Mesenchymal stem cell (in vitro differentiated cells and primary cell): Measurements from ENCODE around the gene CCDC124. TPM values are rescaled to one million over a fixed set of nuclear protein-coding genes. Genes with fewer than 3 reads are reported as not detected.
A peak's percentile ranks its signal among the peaks of the same experiment; 100 is the strongest.

Experiments
- DNase-seq: peaks from one replicate; pipeline ENCODE4 v3.0.0-alpha.2; 2013
- H2AFZ ChIP-seq: one replicate; pipeline ENCODE4 v1.6.1; 2013; ENCODE audit warnings: low read depth, mild to moderate bottlenecking, control low read depth, inconsistent platforms, low read length, moderate library complexity
- H2AK5ac ChIP-seq: 2 replicates; pipeline ENCODE4 v1.6.1; 2013; ENCODE audit warnings: low read length, moderate library complexity, mild to moderate bottlenecking, inconsistent platforms; ENCODE audit not compliant: severe bottlenecking
- H2BK120ac ChIP-seq: one replicate; pipeline ENCODE4 v1.6.1; 2013; ENCODE audit warnings: low read depth, mild to moderate bottlenecking, inconsistent platforms, low read length, moderate library complexity
- H2BK12ac ChIP-seq, 2 experiments: one replicate each; pipeline ENCODE4 v1.6.1; 2013; ENCODE audit warnings: inconsistent platforms in 2 of 2, low read length in 2 of 2, mild to moderate bottlenecking in 2 of 2, moderate library complexity in 2 of 2, control low read depth in 1 of 2
- H2BK15ac ChIP-seq: one replicate; pipeline ENCODE4 v1.6.1; 2013; ENCODE audit warnings: mild to moderate bottlenecking, low read depth, inconsistent platforms; ENCODE audit not compliant: poor library complexity, severe bottlenecking
- H2BK5ac ChIP-seq: 2 replicates; pipeline ENCODE4 v1.6.1; 2013; ENCODE audit warnings: low read depth, mild to moderate bottlenecking, low read length, control low read depth, inconsistent platforms; ENCODE audit not compliant: poor library complexity, severe bottlenecking
- H3K14ac ChIP-seq, 2 experiments: one replicate each; pipeline ENCODE4 v1.6.1; 2013; ENCODE audit warnings: inconsistent platforms in 2 of 2, low read length in 2 of 2, control low read depth in 1 of 2, mild to moderate bottlenecking in 1 of 2, moderate library complexity in 1 of 2
- H3K18ac ChIP-seq, 2 experiments: one replicate each; pipeline ENCODE4 v1.6.1; 2013; ENCODE audit warnings: inconsistent platforms in 2 of 2, low read length in 2 of 2, control low read depth in 1 of 2, low read depth in 1 of 2, mild to moderate bottlenecking in 1 of 2
- H3K23ac ChIP-seq, 2 experiments: one replicate each; pipeline ENCODE4 v1.6.1; 2013; ENCODE audit warnings: inconsistent platforms in 2 of 2, low read length in 2 of 2, mild to moderate bottlenecking in 2 of 2, moderate library complexity in 2 of 2, control low read depth in 1 of 2
- H3K27ac ChIP-seq: 2 replicates; pipeline ENCODE4 v1.5.1; 2013; ENCODE audit warnings: mild to moderate bottlenecking, moderate library complexity, low read length, control low read depth, inconsistent platforms; ENCODE audit not compliant: poor library complexity, severe bottlenecking
- H3K27me3 ChIP-seq, 2 experiments: 2 replicates each; pipeline versions ENCODE4 v1.6.1 to v1.7.0; 2013; ENCODE audit warnings: low read length in 2 of 2, mild to moderate bottlenecking in 2 of 2, moderate library complexity in 2 of 2, control low read depth in 1 of 2, inconsistent platforms in 1 of 2; ENCODE audit not compliant: control insufficient read depth in 1 of 2, insufficient read depth in 1 of 2
- H3K36me3 ChIP-seq, 2 experiments: 2 replicates each; pipeline versions ENCODE4 v1.6.1 to v1.7.0; 2013; ENCODE audit warnings: low read length in 2 of 2, control low read depth in 1 of 2, inconsistent platforms in 1 of 2, low read depth in 1 of 2, mild to moderate bottlenecking in 1 of 2; ENCODE audit not compliant: insufficient read depth in 2 of 2, control insufficient read depth in 1 of 2
- H3K4ac ChIP-seq, 2 experiments: one replicate each; pipeline ENCODE4 v1.6.1; 2013; ENCODE audit warnings: inconsistent platforms in 2 of 2, low read length in 2 of 2, mild to moderate bottlenecking in 2 of 2, moderate library complexity in 2 of 2, control low read depth in 1 of 2, low read depth in 1 of 2
- H3K4me1 ChIP-seq: 2 replicates; pipeline ENCODE4 v1.6.1; 2013; ENCODE audit warnings: low read depth, low read length, control low read depth; ENCODE audit not compliant: control insufficient read depth, insufficient read depth
- H3K4me2 ChIP-seq: 2 replicates; pipeline ENCODE4 v1.6.1; 2013; ENCODE audit warnings: low read length, mild to moderate bottlenecking, inconsistent platforms; ENCODE audit not compliant: poor library complexity, severe bottlenecking
- H3K4me3 ChIP-seq, 2 experiments: 2 replicates each; pipeline versions ENCODE4 v1.5.1 to v1.7.0; 2013; ENCODE audit warnings: low read length in 2 of 2, mild to moderate bottlenecking in 2 of 2, control low read depth in 1 of 2, low read depth in 1 of 2; ENCODE audit not compliant: insufficient read depth in 1 of 2
- H3K79me1 ChIP-seq: replicated peaks from 2 replicates; pipeline ENCODE4 v1.6.1; 2013; ENCODE audit warnings: mild to moderate bottlenecking, control low read depth, low read length, inconsistent platforms; ENCODE audit not compliant: poor library complexity, severe bottlenecking
- H3K9ac ChIP-seq: 2 replicates; pipeline ENCODE4 v1.7.0; 2013; ENCODE audit warnings: mild to moderate bottlenecking, low read length, moderate library complexity
- H3K9me3 ChIP-seq: 2 replicates; pipeline ENCODE4 v1.7.0; 2013; ENCODE audit warnings: mild to moderate bottlenecking, low read length; ENCODE audit not compliant: control insufficient read depth
- H4K8ac ChIP-seq: one replicate; pipeline ENCODE4 v1.6.1; 2013; ENCODE audit warnings: inconsistent platforms, mild to moderate bottlenecking, low read length, moderate library complexity
- H4K91ac ChIP-seq: one replicate; pipeline ENCODE4 v1.6.1; 2013; ENCODE audit warnings: mild to moderate bottlenecking, low read length, inconsistent platforms
- WGBS: methylation state at CpG from one replicate; pipeline ENCODE4 v1.1.7; 2013; ENCODE audit warnings: mixed read lengths; 5-methylcytosine and 5-hydroxymethylcytosine counted together
- small RNA-seq: library from polyadenylated mRNA; stranded (forward); fragments of <200 nt; extraction: miRNeasy Mini kit (QIAGEN cat#:217004); gene quantifications from one replicate; pipeline ENCODE3, GENCODE V24; 2013; ENCODE audit warnings: low read depth

CCDC124 gene

GRCh38 chr19:17988161-17988560, 55.3 kb downstream of the CCDC124 start:
- no peak overlapping the region for H2BK15ac ChIP-seq
- no peak overlapping the region for H3K4me2 ChIP-seq
- no peak for DNase-seq
- no peak overlapping the region for H2AFZ ChIP-seq
- H4K91ac ChIP-seq, result no peak overlapping the region
- no peak overlapping the region for H2AK5ac ChIP-seq
- no peak overlapping the region for H3K23ac ChIP-seq
- WGBS, result 91% methylated on average over 13 of the region's 13 CpGs
- no peak overlapping the region for H3K18ac ChIP-seq
- no peaks in the 10 kb centered on the region for H3K27me3 ChIP-seq
- H2BK5ac ChIP-seq, result no peak overlapping the region
- H2BK12ac ChIP-seq, result no peak overlapping the region
- no peak overlapping the region for H3K4ac ChIP-seq
- H4K8ac ChIP-seq, result no peak overlapping the region
- H3K36me3 ChIP-seq, result no peaks in the 10 kb centered on the region
- no peak overlapping the region for H3K14ac ChIP-seq
- no peak overlapping the region for H3K4me3 ChIP-seq
- no peak overlapping the region for H3K27ac ChIP-seq
- no peaks in the 10 kb centered on the region for H3K79me1 ChIP-seq
- no peaks in the 10 kb centered on the region for H3K9me3 ChIP-seq
- H3K4me1 ChIP-seq, result no peaks in the 10 kb centered on the region
- no peak overlapping the region for H2BK120ac ChIP-seq
- H3K9ac ChIP-seq, result no peak overlapping the region

- Histone ChIP-seq H2AK5ac (no peak overlapping the region), H2BK5ac (no peak overlapping the region), H3K27me3 (no peaks in the 10 kb centered on the region), H2AFZ (no peak overlapping the region), H2BK15ac (no peak overlapping the region), H3K14ac (no peak overlapping the region), H2BK120ac (no peak overlapping the region), H3K9ac (no peak overlapping the region), H3K27ac (no peak overlapping the region), H2BK12ac (no peak overlapping the region), H3K4me3 (no peak overlapping the region), H4K8ac (no peak overlapping the region), H3K23ac (no peak overlapping the region), H3K18ac (no peak overlapping the region), H3K4me1 (no peaks in the 10 kb centered on the region), H3K79me1 (no peaks in the 10 kb centered on the region), H3K4ac (no peak overlapping the region), H4K91ac (no peak overlapping the region), H3K4me2 (no peak overlapping the region), H3K9me3 (no peaks in the 10 kb centered on the region), H3K36me3 (no peaks in the 10 kb centered on the region)
- DNase-seq, result no peak
- 91% methylated on average over 16 of the region's 16 CpGs for WGBS
These were observed 56.7 kb downstream of the CCDC124 start for GRCh38 chr19:17989425-17990094.

- H2BK120ac ChIP-seq, result no peak overlapping the region
- no peak overlapping the region for H3K4me3 ChIP-seq
- H2AFZ ChIP-seq, result no peak overlapping the region
- H3K23ac ChIP-seq, result peak overlapping the region in 1 of 2 experiments; percentile 26
- peaks cover 2% of the 10 kb centered on the region for H3K4me1 ChIP-seq
- H3K27me3 ChIP-seq, result no peaks in the 10 kb centered on the region
- no peak overlapping the region for H2BK5ac ChIP-seq
- 86% methylated on average over 20 of the region's 27 CpGs for WGBS
- no peaks in the 10 kb centered on the region for H3K36me3 ChIP-seq
- H2AK5ac ChIP-seq, result no peak overlapping the region
- no peak overlapping the region for H3K4me2 ChIP-seq
- DNase-seq, result no peak
- no peak overlapping the region for H2BK15ac ChIP-seq
- H3K27ac ChIP-seq, result no peak overlapping the region
- H3K9ac ChIP-seq, result no peak overlapping the region
- no peak overlapping the region for H3K4ac ChIP-seq
- H2BK12ac ChIP-seq, result no peak overlapping the region
- H3K14ac ChIP-seq, result no peak overlapping the region
- H4K91ac ChIP-seq, result no peak overlapping the region
- no peak overlapping the region for H3K18ac ChIP-seq
- no peak overlapping the region for H4K8ac ChIP-seq
- H3K79me1 ChIP-seq, result no peaks in the 10 kb centered on the region
- no peaks in the 10 kb centered on the region for H3K9me3 ChIP-seq
These were observed 60.4 kb downstream of the CCDC124 start for GRCh38 chr19:17993076-17993813.

Small RNA genes within 50 kb of the gene (small RNA-seq; reads per million reads assigned to genes)
- gene RNA5SP468, result not detected
